Neural progenitor cell (in vitro differentiated cells): ENCODE data around the gene EFTUD2.

Source experiments
- CTCF ChIP-seq: fragments of 200-600 bp; sonication (generic); IDR thresholded peaks from 2 replicates; pipeline ENCODE4 v1.5.1; 2017; ENCODE audit warnings: antibody characterized with exemption, mild to moderate bottlenecking
- EZH2 ChIP-seq: fragments of 200-600 bp; sonication (generic); IDR thresholded peaks from 2 replicates; pipeline ENCODE4 v1.6.1; 2017; ENCODE audit warnings: antibody characterized with exemption, mild to moderate bottlenecking, moderate library complexity
- EZH2phosphoT487 ChIP-seq: fragments of 200-600 bp; sonication (generic); IDR thresholded peaks from 2 replicates; pipeline ENCODE4 v1.6.1; 2017; ENCODE audit warnings: antibody characterized with exemption

- TF ChIP-seq CTCF: no peak
- TF ChIP-seq EZH2: no peak
- TF ChIP-seq EZH2phosphoT487: no peak
Measured at GRCh38 chr17:44942456-44942855, 43.2 kb upstream of the EFTUD2 start.
